Peyer's patch (tissue), 4 donors: ENCODE results near the gene NBAS. TPM values are rescaled to one million over a fixed set of nuclear protein-coding genes. Genes with fewer than 3 reads are reported as not detected.

Source experiments
- DNase-seq, 3 donors: peaks; one replicate each; pipeline ENCODE4 v3.0.0-alpha.2; 2017 to 2019
- H3K27ac ChIP-seq, 4 donors: fragments of 200-600 bp; sonication (generic); one replicate each; pipeline ENCODE4 v1.5.1; 2016 to 2019
- H3K27me3 ChIP-seq, 2 donors: fragments of 200-600 bp; sonication (generic); one replicate each; pipeline ENCODE4 v1.5.1; 2019
- H3K36me3 ChIP-seq, 3 donors: fragments of 200-600 bp; sonication (generic); one replicate each; pipeline ENCODE4 v1.5.1; 2016 to 2019
- H3K4me1 ChIP-seq, 4 donors: fragments of 200-600 bp; sonication (generic); one replicate each; pipeline ENCODE4 v1.5.1; 2016 to 2019
- H3K4me3 ChIP-seq, 4 donors: fragments of 200-600 bp; sonication (generic); 1 replicate in 3 of 4; 2 replicates in 1 of 4; pipeline ENCODE4 v1.5.1; 2016 to 2019; ENCODE audit warnings: mild to moderate bottlenecking in 1 of 4
- H3K9me3 ChIP-seq, 4 donors: fragments of 200-600 bp; sonication (generic); one replicate each; pipeline ENCODE4 v1.5.1; 2016 to 2019; ENCODE audit warnings: mild to moderate bottlenecking in 1 of 4
- POLR2A ChIP-seq, 2 donors: fragments of 450-650 bp; IDR thresholded peaks; one replicate each; pipeline ENCODE4 v1.5.1; 2017; ENCODE audit warnings: antibody characterized with exemption in 2 of 2, mild to moderate bottlenecking in 2 of 2, moderate library complexity in 2 of 2
- total RNA-seq, 4 donors: library from RNA; depleted of rRNA; stranded (reverse); fragments of >200 nt; gene quantifications; one replicate each; pipeline ENCODE4 v1.1.0, GENCODE V29; 2016
- TF ChIP-seq, protein P1 (sequence below), 6 experiments: fragments of 450-650 bp in 4 of 6; fragments of 200-600 bp in 2 of 6; sonication (generic) in 1 of 6; IDR thresholded peaks; one replicate each; pipeline ENCODE4 v1.5.1; 2017 to 2019; ENCODE audit warnings: antibody characterized with exemption in 6 of 6, mild to moderate bottlenecking in 3 of 6, moderate library complexity in 1 of 6

Gene NBAS
- total RNA-seq, 4 donors from 2014 or later, result 43.2 to 70.2 (median 55.3) TPM

DNA sequence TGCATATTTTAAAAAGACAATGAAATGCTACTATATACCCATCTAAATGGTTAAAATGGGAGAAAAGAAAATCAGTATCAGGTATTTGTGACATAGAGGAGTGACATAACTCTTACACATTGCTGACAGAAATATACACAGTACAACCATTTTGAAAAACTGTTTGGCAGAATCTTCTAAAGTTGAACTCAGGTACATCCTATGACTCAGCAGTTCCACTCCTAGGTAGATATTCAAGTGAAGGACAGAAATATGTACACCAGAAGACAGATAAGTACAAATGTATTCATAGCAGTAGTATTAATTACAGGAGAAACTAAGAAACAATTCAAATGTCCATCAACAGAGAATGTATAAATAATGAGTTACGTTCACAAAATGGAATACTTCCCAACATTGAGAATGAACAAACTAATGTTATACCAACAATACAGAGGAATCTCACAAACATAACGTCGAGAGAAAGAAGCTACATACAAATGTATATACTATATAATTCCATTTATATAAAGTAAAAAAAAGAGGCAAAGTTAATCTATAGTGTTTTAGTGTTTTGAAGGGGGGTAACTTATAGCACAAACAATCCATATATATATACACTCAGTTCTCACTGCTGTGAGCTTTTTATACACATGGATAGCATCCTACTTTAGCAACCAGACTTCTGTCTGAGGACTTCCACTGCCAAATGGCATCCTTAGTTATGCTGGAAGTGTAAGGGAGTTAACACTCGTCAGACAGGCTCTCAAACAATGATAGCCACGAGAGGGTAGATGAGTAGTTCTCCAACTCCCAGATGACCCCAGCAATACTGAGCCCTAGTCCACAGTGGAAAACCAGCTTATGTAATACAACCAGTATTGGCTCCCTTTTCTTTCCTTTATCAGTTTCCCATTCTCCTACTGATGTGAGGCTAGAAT is 172.5 kb downstream of the NBAS start:
- Histone ChIP-seq H3K9me3 (no peaks in the 10 kb centered on the region), H3K4me1 (no peaks in the 10 kb centered on the region), H3K27me3 (no peaks in the 10 kb centered on the region), H3K27ac (no peak overlapping the region), H3K4me3 (no peak overlapping the region), H3K36me3 (peaks cover 0 to 26% (median 0%) of the 10 kb centered on the region in 3 donors)
- DNase-seq, result no peak
- TF ChIP-seq POLR2A (IDR thresholded peaks at IDR 0.05), result no peak
- TF ChIP-seq, protein P1, sequence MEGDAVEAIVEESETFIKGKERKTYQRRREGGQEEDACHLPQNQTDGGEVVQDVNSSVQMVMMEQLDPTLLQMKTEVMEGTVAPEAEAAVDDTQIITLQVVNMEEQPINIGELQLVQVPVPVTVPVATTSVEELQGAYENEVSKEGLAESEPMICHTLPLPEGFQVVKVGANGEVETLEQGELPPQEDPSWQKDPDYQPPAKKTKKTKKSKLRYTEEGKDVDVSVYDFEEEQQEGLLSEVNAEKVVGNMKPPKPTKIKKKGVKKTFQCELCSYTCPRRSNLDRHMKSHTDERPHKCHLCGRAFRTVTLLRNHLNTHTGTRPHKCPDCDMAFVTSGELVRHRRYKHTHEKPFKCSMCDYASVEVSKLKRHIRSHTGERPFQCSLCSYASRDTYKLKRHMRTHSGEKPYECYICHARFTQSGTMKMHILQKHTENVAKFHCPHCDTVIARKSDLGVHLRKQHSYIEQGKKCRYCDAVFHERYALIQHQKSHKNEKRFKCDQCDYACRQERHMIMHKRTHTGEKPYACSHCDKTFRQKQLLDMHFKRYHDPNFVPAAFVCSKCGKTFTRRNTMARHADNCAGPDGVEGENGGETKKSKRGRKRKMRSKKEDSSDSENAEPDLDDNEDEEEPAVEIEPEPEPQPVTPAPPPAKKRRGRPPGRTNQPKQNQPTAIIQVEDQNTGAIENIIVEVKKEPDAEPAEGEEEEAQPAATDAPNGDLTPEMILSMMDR (IDR thresholded peaks at IDR 0.05), result no peak

DNA sequence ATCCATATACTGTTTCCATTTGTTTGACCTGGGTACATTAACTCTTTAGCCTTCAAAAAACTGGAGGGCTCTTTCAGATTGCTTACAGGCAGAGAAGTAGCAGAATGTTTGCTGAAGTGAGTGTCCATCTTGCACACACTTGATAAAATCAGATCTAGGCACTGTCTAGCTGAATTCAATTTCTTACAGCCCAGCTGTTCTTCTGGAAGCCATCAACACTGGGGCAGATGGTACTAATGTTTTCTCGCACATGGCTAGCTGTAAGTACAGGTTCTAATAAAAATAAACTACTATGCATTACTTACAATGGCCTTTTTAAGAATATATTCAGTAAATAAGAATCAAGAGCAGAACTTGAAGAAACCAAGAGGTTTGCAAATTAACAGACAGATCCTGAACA is 175.9 kb downstream of the NBAS start:
- Histone ChIP-seq H3K27me3 (no peaks in the 10 kb centered on the region), H3K4me3 (no peak overlapping the region), H3K36me3 (peaks cover 0 to 30% (median 0%) of the 10 kb centered on the region in 3 donors), H3K9me3 (no peaks in the 10 kb centered on the region), H3K4me1 (no peaks in the 10 kb centered on the region), H3K27ac (no peak overlapping the region)
- TF ChIP-seq, protein P1 (IDR thresholded peaks at IDR 0.05), result no peak
- no peak for TF ChIP-seq POLR2A (IDR thresholded peaks at IDR 0.05)
- no peak for DNase-seq

DNA sequence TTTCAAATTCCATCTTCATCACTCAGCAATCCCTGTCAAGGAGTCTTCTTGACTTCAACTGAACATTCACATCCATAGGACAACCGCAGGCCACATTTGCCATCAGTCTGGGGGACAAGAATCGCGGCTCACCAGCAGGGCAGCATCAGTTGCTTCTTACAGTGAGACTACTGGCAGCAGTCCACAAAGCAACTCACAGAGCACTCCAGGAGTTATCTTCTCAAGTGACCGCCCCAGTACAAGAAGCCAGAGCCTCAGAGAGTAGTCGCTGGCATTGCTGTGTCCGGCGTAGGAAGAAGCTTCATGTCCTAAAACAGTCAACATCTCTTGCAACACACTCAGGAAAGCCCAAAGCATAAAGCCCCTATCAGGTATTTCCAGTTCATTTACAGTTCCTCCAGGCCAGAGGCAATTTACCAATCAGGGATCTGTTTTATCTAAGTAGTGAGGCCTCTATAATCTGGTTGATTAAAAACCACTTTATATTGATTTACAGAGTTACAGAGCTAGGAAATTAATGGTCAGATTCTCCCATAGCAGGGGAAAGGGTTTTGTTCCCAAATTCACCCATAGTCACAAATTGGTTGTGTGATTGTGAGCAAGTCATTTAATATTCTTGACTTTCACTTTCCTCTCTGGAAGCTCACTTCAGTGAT is 177.3 kb downstream of the NBAS start:
- no peaks in the 10 kb centered on the region for H3K27me3 ChIP-seq
- no peak for DNase-seq
- peaks cover 0 to 28% (median 0%) of the 10 kb centered on the region in 3 donors for H3K36me3 ChIP-seq
- no peaks in the 10 kb centered on the region for H3K4me1 ChIP-seq
- no peaks in the 10 kb centered on the region for H3K9me3 ChIP-seq
- no peak for TF ChIP-seq POLR2A (IDR thresholded peaks at IDR 0.05)
- TF ChIP-seq, protein P1 (IDR thresholded peaks at IDR 0.05), result no peak
- H3K4me3 ChIP-seq, result no peak overlapping the region
- H3K27ac ChIP-seq, result no peak overlapping the region

DNA sequence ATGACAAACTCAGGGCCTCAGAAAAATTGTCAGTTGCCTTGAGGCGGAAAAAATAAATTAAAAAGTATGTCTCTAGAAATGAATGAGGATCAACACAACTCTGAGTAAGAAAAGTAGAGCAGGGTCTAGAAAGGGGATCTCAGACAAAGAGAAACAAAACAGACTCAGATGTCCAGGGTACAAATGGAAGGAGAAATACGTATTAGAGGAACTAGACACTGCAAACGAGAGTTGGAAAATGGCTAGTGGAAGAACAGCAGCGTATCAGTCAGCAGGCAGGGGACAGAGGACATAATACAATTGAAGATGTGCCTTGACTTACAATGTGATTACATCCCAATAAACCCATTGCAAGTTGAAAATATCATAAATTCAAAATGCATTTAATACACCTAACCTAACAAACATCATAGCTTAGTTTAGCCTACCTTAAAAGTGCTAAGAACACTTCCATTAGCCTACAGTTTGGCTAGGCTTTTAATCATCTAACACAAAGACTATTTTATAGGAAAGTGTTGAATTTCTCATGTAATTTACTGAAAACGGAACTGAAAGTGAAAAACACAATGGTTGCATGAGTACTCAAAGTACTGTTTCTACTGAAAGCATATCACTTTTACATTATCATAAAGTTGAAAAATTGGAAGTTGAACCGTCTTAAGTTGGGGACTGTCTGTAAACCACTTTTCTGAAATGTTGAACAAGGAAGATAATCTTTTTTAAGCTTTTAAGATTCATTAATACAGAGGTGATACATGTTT is 182.8 kb downstream of the NBAS start:
- Histone ChIP-seq H3K4me3 (no peak overlapping the region), H3K36me3 (peaks cover 0 to 40% (median 0%) of the 10 kb centered on the region in 3 donors), H3K27me3 (no peaks in the 10 kb centered on the region), H3K4me1 (no peaks in the 10 kb centered on the region), H3K27ac (no peak overlapping the region), H3K9me3 (no peaks in the 10 kb centered on the region)
- no peak for TF ChIP-seq POLR2A (IDR thresholded peaks at IDR 0.05)
- TF ChIP-seq, protein P1 (IDR thresholded peaks at IDR 0.05), result no peak
- no peak for DNase-seq

DNA sequence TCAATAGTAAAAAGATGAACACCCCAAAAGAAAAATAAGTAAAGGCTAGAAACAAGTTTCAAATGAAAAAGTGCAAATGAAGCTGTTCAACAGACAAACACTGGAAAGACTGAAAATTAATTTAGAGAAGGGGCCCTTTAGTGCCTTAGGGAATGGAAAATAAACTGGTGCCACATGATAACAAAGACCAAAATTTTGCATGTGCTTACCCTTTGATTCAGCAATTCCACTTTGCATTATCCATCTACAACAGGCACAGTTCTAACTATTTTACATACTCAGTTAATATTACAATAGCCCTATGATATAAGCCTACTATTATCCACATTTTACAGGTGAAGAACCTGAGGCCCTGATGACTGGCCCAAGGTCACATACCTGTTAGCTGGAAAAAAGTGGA is 183.9 kb downstream of the NBAS start:
- Histone ChIP-seq H3K36me3 (peaks cover 0 to 31% (median 0%) of the 10 kb centered on the region in 3 donors), H3K4me3 (no peak overlapping the region), H3K27ac (no peak overlapping the region), H3K4me1 (no peaks in the 10 kb centered on the region), H3K9me3 (no peaks in the 10 kb centered on the region), H3K27me3 (no peaks in the 10 kb centered on the region)
- TF ChIP-seq POLR2A (IDR thresholded peaks at IDR 0.05), result no peak
- TF ChIP-seq, protein P1 (IDR thresholded peaks at IDR 0.05), result no peak
- DNase-seq, result no peak
